Sigmoid colon (tissue), 4 donors: ENCODE data around the gene FMN2.

Experiments used
- POLR2A ChIP-seq, 2 donors: fragments of 450-650 bp; IDR thresholded peaks; one replicate each; pipeline ENCODE4 v1.6.1; 2016; ENCODE audit warnings: antibody characterized with exemption in 2 of 2, mild to moderate bottlenecking in 2 of 2, moderate library complexity in 2 of 2
- POLR2AphosphoS5 ChIP-seq, 4 donors: sonication (generic); formaldehyde crosslinking; IDR thresholded peaks; one replicate each; pipeline ENCODE4 v1.6.1; 2017; ENCODE audit warnings: antibody characterized with exemption in 4 of 4
- TF ChIP-seq, protein P1 (sequence below), 4 experiments: fragments of 450-650 bp in 3 of 4; fragments of 200-600 bp in 1 of 4; IDR thresholded peaks; one replicate each; pipeline ENCODE4 v1.5.1; 2016 to 2019; ENCODE audit warnings: antibody characterized with exemption in 4 of 4, mild to moderate bottlenecking in 3 of 4, moderate library complexity in 2 of 4

DNA sequence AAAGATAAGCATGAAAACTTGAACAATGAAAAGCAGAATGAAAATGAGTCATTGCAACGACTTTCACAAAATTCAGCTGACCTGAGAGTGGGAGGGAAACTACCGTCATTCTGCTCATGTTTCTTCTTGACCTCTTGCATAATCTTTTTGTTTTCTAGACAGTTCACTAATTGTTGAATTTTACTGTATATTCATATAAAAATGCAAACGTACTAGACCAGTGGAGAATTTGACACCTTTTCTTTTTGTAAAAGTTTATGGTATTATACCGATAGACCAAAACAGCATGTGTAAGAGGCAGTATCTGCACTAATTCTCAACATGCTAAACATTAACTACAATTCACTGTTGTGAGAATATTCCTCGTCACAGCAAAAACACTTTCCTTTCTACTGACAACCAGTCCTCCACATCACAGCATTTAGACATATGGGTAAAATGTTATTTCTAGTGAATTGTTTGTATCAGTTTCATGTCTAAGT, 382.5 kb downstream of the FMN2 start:
- TF ChIP-seq, protein P1, sequence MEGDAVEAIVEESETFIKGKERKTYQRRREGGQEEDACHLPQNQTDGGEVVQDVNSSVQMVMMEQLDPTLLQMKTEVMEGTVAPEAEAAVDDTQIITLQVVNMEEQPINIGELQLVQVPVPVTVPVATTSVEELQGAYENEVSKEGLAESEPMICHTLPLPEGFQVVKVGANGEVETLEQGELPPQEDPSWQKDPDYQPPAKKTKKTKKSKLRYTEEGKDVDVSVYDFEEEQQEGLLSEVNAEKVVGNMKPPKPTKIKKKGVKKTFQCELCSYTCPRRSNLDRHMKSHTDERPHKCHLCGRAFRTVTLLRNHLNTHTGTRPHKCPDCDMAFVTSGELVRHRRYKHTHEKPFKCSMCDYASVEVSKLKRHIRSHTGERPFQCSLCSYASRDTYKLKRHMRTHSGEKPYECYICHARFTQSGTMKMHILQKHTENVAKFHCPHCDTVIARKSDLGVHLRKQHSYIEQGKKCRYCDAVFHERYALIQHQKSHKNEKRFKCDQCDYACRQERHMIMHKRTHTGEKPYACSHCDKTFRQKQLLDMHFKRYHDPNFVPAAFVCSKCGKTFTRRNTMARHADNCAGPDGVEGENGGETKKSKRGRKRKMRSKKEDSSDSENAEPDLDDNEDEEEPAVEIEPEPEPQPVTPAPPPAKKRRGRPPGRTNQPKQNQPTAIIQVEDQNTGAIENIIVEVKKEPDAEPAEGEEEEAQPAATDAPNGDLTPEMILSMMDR (IDR thresholded peaks at IDR 0.05), result no peak
- TF ChIP-seq POLR2AphosphoS5 (IDR thresholded peaks at IDR 0.05) (no peak), POLR2A (IDR thresholded peaks at IDR 0.05) (no peak)
